Measurements from ENCODE around the gene PDCD5.

DNA sequence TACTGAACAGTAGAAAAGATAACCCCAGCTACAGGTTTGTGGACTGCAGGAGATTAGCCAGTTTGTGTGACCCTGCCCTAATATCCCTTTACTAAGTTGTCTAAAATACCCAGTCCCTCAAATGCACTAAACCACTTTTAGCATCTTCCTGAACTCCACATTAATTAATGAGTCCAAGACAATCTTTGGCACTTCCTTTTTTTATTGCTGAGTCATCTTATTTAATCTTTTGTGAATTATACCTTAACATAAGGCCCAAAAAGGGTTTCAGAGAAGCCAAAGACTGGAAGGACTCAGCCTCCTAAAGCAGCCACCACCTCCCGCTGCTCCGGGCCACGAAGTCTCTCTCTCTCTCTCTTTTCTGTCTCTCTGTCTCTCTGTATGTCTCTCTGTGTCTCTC lies 48.8 kb upstream of the PDCD5 start:
- TF ChIP-seq SP1 (IDR thresholded peaks at IDR 0.05) (no peak), HDGF (IDR thresholded peaks at IDR 0.05; ENCODE audit: borderline replicate concordance) (no peak), TARDBP (IDR thresholded peaks at IDR 0.05) (no peak), BHLHE40 (IDR thresholded peaks at IDR 0.05; ENCODE audit: borderline replicate concordance) (no peak), FOXM1 (IDR thresholded peaks at IDR 0.05; ENCODE audit: borderline replicate concordance) (no peak), FOXA1 (IDR thresholded peaks at IDR 0.05) (no peak), SUZ12 (IDR thresholded peaks at IDR 0.05) (no peak), ARNT (IDR thresholded peaks at IDR 0.05) (no peak)
